HG02943 (cell line): ENCODE measurements around the gene DLAT.
"Not testable (repeated sequence)": the region's sequence is repeated elsewhere in the genome, so short reads cannot be mapped to it uniquely, and the experiment has no call there.

Experiments used
- ATAC-seq: cut with Tn5 transposase; IDR thresholded peaks from one replicate; pipeline ENCODE4 v1.9.1; 2021; ENCODE audit warnings: mild to moderate bottlenecking, low read depth, moderate library complexity; ENCODE audit not compliant: unreplicated experiment

Gene DLAT

DNA sequence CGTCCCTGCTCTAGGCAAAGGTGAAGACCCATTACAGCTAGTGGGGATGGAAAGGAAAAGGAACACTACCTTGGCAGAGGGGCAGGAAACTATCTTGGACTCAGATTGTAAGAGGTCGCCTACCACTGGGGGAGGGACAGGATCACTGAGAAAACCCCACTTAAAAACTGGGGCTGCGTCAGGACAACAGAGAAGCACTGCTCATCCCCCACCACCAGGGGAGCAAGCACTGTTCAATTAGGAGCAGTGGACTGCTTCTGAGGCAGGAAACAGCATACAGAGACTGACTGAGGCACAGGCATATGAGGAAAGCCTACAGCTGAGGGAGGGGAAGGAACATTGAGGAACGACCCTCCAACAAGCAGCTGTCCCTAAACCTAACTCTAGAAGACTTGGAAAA, 20.8 kb upstream of the DLAT start:
- ATAC-seq, result peak; percentile 89

GRCh38 chr11:112005422-112006094, 19.6 kb upstream of the DLAT start:
- no peak for ATAC-seq

DNA sequence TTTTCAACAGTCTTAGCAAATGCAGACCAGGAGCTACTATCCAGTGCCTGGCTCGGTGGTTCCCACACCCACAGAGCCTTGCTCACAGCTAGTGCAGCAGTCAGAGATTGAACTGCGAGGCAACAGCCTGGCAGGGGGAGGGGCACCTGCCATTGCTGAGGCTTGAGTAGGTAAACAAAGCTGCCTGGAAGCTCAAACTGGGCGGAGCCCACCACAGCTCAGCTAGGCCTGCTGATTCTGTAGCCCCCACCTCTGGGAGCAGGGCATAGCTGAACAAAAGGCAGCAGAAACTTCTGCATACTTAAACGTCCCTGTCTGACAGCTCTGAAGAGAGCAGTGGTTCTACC, 19.1 kb upstream of the DLAT start:
- not testable (repeated sequence) for ATAC-seq

DNA sequence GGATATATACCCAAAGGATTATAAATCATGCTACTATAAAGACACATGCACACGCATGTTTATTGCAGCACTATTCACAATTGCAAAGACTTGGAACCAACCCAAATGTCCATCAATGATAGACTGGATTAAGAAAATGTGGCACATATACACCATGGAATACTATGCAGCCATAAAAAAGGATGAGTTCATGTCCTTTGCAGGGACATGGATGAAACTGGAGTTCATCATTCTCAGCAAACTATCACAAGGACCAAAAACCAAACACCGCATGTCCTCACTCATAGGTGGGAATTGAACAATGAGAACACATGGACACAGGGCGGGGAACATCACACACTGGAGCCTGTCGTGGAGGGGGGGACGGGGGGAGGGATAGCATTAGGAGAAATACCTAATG, 13.8 kb upstream of the DLAT start:
- not testable (repeated sequence) for ATAC-seq

DNA sequence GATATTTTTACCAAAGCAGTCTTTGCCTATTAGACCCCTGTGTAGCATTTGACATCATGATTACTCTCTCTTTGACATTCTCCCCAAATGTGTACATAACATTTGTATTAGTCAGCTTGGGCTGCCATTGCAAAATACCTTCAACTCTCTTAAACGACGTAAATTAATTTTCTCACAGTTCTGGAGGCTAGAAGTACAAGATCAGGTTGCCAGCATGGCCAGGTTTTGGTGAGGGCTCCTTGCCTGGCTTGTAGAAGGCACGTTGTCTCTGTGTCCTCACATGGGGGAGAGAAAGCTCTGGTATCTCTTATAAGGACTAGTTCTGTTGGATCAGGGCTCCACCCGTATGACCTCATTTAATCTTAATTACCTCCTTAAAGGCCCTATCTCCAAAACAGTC, 12.3 kb upstream of the DLAT start:
- ATAC-seq, result no peak

GRCh38 chr11:112013497-112014164, 11.6 kb upstream of the DLAT start:
- no peak for ATAC-seq

DNA sequence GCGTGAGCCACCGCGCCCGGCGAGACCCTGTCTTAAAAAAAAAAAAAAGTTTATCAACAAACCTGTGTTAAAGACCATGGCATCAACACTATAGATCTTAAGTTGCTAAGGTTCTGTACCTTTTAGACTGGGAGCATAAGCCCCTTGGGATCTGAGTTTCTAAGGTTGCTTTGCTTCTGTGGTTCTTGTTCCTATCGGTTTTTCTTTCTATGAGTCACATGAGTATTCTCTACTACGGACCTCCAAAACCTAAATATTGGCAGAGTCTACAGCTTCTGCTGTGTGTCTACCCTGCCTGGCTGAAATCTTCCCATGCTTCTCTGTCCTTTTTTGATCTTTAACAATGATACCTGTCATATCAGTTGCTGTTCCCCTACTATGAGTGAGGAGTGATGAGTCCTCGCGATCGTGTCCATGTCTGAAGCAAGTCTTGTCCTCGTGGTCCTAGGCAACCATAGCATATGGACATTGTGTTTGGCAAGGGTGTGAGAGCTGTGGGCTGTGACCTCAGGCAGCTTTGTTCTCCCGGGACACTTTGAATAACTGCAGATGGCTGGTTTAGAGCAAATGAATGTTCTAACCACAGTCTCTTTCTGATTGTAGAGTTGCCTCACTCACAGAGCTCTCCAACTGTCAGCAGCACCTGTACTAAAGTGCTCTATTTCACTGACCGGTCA, 9.0 kb upstream of the DLAT start:
- peak; percentile 87 for ATAC-seq

DNA sequence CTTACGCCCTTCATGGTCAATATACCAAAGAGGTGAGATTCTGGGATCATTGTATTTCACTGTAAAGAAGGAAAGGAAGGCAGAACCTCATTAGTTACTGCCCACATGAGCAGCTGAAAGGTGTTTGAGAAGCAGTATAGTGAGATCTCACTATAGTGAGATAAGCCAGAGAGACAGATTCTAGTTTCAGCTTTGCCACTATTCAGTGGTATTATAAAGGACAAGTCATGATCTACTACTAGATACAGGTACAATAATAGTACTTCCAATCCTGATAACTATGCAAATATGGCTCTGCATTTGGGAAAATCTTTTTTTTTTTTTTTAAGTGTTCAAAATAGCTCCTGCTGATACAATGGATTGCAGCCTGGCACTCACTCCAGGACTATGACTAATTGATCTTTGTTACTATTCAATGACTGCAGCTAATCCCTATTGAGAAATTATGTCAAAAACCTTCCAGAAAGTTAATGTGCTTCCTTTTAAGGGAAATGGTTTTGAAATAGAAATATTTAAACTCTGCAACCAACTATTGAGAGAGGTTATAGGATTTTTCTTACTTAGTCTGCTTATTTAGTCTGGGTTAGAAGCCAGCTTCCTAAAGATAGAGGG, 8.3 kb upstream of the DLAT start:
- peak; percentile 51 for ATAC-seq

- no peak for ATAC-seq
Measured at GRCh38 chr11:112017538-112017937, 7.7 kb upstream of the DLAT start.

GRCh38 chr11:112019066-112019465, 6.1 kb upstream of the DLAT start:
- no peak for ATAC-seq

DNA sequence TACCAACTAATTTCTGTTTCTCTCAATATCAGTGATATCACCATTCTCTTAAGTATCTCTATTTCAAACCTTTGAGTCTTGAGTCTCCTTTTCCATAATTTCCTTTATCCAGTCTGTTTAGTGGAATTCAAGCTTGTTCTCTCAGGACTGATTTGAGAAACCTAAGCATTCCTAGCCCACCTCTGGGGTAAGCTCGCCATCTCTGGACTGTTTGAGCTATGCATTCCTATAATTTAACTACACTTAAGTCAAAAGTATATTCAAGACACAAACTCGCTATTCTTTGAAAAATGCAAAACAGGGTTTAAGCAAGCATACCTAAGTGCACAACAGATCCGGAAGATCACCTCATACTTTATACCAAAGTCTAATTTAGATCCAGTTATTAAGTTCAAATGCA, 2.1 kb upstream of the DLAT start:
- no peak for ATAC-seq

- peak; percentile 43 for ATAC-seq
Measured at GRCh38 chr11:112024178-112024772, 933 bp upstream of the DLAT start.

DNA sequence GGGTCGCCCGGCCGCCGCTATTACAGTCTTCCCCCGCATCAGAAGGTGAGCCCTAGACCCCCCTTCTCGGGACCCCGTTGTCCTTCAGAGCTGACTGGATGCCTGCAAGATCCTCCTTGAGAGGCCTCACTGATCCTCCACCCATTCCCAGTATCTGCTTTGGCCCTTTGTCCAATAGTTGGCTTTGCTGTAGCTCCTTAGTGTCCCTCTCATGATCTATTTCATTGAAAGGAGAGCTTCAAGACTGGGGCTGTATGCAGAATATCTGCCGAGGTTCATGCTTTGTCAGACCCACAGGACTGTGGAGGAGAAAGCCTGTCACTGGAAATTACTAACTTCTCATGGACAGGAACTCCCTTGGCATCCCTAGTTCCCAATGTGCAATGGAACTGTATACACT, 499 bp downstream of the DLAT start:
- no peak for ATAC-seq

GRCh38 chr11:112026784-112027410, 1.7 kb downstream of the DLAT start:
- ATAC-seq, result not testable (repeated sequence)

DNA sequence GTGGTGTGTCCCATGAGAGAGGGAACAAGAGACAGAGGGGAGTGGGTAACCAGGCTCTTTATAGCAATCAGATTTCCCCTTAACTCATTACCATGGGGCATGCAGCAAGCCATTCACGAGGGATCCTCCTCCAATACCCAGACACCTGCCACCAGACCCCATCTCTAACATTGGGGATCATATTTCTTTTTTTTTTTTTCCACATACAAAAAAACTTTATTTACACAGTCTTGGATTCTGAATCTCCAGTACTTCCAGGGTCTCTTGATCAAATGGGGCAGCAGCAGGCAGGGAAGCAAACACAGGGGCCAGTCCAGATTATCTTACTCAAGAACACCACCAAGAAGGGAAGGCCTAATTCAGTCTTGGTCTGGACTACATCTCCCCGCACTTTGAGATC, 4.3 kb downstream of the DLAT start:
- ATAC-seq, result no peak

GRCh38 chr11:112033902-112034301, 8.7 kb downstream of the DLAT start:
- no peak for ATAC-seq

DNA sequence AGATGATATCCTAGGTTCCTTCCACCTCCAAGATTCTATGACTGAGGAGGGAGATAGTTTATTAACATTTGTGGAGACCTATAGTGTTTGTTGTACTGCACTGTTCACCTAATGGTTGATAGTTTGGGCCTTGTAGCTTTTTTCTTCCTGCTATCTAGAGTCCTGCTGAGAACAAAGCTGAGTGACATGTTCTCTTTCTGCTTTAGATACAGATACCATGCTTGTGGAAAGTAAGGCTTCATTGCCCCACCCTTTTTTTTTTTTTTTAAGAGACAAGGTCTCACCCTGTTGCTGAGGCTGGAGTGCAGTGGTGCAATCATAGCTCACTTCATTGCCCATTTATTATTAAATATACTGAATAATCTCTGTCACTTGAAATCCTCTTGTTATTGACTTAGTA, 12.3 kb downstream of the DLAT start:
- ATAC-seq, result no peak

DNA sequence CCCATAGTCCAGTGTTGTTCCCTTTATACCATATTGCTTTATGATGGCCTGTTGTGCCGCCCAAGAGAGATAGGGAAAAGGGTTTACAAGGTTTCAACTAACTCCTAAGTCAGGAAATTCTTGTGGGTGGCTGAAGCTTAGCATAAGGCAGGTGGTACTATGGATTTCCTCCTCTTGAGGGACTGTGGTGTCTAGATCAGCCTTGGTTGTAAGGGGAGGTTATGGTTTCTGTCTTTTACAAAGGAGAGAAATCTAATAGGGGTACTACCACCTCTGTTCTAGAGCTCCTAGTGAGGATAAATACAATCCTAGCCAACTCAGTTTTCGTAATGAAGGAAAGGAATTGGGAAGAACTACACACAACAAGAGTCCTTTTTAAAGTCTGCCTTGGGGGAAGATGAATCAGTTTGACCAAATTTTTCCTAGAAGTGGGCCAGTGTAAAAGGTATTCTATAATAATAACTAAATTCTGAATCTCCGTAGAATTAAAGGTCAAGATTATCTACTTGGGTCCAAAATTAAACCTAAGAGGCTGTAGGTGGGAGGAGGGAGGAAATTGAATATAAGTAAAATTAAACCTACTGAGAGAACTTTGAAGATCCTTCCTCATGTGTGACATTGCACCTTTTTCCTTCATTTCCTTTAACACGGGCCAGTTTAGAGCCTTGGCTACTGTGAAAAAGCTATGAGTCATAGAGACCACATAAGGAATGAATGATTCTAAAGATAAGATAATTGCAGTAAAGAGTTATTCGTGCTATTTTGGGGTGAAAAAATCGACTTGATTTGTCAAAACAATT, 17.2 kb downstream of the DLAT start:
- ATAC-seq, result no peak

- ATAC-seq, result no peak
Measured at GRCh38 chr11:112042961-112043304, 17.7 kb downstream of the DLAT start.

DNA sequence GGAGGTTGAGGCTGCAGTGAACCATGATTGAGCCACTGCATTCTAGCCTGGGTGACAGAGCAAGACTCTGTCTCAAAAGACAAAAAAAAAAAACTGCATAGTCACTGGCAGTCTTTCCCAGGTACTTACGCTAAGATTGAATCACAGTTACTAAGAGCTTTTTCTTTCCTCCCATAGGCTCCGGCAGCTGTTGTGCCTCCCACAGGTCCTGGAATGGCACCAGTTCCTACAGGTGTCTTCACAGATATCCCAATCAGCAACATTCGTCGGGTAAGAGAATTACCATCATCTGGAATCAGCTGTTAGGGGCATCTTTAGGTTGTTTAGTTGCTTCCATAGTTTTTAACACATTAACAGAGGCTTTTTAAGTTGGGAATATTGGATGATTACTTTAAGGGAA, 19.8 kb downstream of the DLAT start:
- no peak for ATAC-seq
